GM19099 (cell line): ENCODE measurements around the gene GIT2.

ENCODE experiments used
- POLR2A ChIP-seq: IDR thresholded peaks from 3 replicates; pipeline ENCODE4 v1.6.1; 2011; ENCODE audit warnings: low read depth; ENCODE audit not compliant: insufficient read length; ENCODE audit errors: extremely low read depth

Gene GIT2

DNA sequence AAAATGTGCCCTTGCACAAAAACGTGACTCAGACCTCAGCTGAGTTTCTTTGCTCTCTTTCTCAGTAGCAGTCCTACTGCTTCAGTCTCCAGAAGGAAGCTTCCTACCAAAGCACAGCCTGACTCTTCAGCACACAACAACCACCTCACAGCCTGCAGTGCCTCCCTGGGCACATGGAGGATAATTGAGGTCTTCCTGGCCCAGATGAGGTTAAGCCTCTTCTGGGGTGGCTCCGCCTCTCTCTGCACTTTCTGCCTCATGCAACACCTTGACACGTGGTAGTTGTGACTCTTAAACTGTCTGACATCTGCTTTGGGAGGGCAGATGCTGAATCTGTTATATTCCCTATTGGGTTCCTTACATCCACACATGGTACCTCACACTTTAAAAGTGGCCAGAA lies 33.8 kb downstream of the GIT2 start:
- TF ChIP-seq POLR2A, result no peak

DNA sequence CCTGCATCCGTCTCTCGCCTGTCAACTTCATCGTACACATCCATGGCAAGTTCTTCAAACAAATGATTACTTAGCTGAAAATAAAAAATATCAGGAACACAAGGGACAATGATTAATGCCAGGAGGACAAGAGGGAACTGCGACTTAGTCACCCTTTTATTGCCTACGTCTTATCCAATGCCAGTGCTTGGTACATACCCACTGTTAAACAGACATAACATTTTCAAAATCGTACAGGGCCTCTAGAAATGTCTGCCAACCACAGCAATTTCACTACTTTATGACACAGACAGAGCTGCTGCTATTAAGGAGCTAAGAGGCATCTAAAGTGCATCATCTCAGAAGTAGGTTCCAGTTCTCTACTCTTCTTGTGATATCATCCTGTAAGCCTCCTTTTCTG lies 34.6 kb downstream of the GIT2 start:
- TF ChIP-seq POLR2A, result no peak

DNA sequence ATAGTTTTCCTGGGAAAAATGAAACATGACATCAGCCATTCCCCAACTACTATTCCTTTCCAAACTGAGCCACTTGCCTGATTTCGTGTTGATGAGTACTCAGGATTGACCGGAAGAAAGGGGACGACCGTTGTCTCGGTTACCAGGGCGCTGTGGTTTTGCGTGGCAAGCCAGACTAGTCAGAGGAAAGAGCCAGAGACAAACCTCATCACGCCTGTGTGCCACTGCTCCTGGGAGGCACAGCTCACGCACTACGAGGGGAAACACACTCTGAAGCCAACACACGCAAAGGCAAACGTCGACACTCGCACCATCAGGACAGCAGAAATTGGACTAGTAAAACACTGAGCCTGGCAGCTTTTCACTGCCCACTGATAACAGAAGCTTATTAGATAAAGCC lies 35.0 kb downstream of the GIT2 start:
- TF ChIP-seq POLR2A, result no peak

DNA sequence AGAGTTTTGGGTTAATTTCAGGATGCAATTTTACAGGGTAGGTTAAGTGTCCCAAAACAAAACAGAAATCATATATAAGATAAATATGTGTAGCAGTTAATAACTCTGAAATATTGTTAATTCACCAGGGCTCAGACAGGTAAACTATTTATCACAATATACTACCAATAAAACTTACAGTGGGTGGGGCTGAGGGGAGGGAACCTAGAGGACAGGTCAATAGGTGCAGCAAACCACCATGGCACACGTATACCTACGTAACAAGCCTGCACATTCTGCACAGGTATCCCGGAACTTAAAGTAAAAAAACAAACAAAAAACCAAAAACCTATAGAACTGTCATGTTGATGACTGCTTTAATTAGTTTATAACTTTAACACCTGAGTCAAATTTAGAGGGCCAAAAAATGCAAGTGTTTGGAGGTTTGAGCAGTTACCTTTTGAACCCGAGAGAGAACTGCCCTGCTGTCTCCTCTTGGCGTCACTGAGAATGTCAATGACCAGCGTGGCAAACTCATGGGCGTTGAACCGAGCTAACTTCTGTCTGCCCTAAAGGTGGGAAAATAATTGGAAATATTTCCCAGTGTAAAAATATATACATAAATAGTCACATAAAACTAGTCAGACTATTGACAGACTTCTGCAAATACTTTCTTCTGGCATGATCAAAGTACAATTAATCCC lies 36.6 kb downstream of the GIT2 start:
- no peak for TF ChIP-seq POLR2A

DNA sequence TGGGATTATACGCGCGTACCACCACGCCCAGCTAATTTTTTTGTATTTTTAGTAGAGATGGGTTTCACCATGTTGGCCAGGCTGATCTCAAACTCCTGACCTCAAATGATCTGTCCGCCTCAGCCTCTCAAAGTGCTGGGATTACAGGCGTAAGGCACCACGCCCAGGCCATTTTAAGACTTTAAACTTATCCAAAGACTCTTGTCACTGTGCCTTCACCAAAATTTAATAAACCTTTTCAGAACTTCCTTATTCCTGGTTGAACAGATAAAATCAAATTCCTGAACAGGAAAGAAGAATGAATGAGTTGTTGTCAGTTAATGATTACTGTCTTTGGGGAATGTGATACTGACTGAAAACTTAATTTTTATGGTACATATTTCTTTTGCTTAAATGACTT lies 37.8 kb downstream of the GIT2 start:
- TF ChIP-seq POLR2A, result no peak

DNA sequence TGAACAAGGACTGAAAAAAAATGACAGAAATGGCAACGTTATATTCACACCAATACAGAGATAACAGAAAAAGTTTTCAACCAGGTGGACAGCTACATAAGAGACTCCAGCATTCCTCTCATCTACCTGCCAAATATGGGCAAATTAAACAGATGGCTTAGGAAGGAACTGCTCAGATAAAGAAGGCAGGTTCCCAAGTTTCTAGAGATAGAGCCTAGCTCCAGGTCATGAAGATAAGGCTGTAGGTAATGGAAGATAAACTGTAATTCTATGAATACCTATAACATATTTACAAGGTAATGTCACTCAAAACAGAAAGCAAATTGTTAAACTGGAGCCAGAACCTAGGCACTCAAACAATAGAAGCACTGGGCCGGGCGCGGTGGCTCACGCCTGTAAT lies 42.5 kb downstream of the GIT2 start:
- TF ChIP-seq POLR2A, result no peak

DNA sequence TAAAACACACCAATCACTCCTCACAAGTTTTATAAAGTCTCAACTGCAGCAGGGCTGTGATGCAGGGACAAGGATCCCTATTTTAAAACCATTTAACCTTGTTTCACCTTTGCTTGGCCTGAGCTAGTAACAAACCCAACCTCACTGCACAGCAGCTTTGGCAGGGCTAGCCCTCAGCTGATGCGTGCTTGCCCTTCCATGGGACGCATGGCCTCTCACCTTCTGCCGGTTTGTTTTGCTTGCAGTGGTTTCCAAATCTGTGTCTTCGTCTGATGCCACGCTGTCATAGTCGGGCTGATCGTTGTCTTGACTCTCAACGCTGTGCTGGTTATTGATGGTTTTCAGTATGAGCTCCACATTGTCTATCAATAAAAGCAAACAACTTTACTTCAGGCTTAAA lies 43.3 kb downstream of the GIT2 start:
- TF ChIP-seq POLR2A, result no peak

DNA sequence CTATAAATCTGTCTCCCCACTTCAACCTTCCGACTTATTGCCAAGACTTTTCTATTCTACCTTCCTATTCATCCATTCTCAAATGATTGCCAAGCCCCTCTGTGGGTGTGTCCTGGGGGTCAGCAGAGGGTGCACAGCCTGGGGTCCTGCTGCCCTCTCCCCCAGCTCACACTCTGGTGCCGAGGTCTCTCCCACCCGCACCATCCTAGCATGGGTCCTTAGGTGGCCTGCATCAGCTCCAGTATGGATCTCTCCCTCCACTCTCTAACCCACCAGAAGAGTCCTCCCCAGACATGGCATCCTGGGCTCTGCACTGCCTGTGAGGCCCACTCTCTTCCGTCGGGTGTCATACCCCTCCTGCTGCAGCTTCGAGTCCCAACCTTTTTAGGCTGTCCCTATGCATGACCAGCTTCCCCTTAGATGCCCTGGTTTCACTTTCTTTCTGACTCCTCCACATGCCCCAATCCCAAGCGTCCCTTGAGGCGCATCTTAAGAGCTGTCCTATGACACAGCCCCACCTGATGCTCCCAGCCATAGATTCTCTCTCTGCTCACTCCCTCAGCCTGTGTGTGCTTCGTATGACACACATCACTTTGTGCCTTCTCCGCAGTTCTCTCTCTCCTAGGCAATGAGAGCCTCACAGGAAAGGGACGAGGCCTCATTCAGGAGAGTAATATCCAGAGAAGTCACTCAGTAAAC lies 43.9 kb downstream of the GIT2 start:
- no peak for TF ChIP-seq POLR2A

- TF ChIP-seq POLR2A, result no peak
Observed at GRCh38 chr12:109951751-109952150, 44.4 kb downstream of the GIT2 start.

GRCh38 chr12:109951136-109951535 lies 45.0 kb downstream of the GIT2 start:
- TF ChIP-seq POLR2A, result no peak

DNA sequence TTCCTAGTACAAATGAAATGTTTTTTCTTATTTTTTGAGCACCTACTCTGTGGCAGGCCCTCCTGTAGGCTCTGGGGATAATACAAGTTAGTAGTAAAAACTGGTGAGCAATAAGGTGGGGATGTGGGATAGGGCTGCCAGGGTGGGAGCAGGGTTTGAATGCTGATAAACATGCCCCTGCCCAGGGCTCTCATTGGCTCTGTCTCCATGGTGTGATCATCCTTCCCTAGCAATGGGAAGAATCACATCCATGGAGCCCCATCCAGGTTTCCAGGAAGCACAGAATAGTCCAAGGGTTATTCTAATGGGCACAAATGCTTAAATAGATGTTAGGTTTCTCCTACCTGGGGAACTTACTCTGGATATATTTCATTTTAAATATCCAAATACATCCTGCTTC lies 45.5 kb downstream of the GIT2 start:
- no peak for TF ChIP-seq POLR2A

GRCh38 chr12:109949089-109949488 lies 47.1 kb downstream of the GIT2 start:
- TF ChIP-seq POLR2A, result no peak

- TF ChIP-seq POLR2A, result no peak
Observed at GRCh38 chr12:109948368-109948767, 47.8 kb downstream of the GIT2 start.

- TF ChIP-seq POLR2A, result no peak
Observed at GRCh38 chr12:109947521-109947920, 48.6 kb downstream of the GIT2 start.

DNA sequence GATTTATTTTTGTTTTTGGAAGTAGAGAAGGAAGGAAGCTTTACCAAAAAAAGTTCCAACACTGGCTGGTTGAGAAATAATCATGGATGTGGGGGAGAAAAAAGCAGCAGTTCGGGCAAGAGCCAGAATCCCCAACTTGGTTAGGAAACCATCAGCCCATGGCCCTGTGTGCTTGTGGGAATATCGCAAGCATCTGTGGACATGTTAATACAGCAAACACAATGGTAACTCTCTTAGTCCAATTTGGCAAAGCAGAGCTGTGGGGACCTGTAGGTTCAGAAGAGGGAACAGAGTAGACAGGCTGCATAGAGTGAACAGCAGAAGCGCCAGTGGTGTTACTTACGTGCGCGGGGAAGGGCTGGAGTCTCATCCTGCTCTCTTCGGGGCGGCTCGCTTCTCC lies 49.3 kb downstream of the GIT2 start:
- TF ChIP-seq POLR2A, result no peak

DNA sequence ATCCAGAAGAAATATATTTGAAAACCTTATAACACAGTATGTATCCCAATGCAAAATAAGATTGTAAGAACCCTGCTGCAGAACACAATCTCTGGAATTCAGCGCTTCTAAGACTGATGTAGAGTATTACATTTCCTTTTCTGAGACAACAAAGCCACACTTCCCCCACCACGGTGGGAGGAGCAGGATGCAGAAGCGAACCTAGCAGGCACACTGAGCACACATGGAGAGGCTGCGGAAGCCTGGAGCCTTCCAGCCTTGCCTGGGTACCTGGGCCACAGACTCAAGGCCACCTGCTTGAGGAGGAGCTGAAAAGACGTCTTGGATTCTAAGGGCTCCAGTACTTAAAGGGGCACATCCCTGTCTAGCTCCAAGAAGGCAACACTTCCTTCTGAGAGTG lies 49.7 kb downstream of the GIT2 start:
- no peak for TF ChIP-seq POLR2A

DNA sequence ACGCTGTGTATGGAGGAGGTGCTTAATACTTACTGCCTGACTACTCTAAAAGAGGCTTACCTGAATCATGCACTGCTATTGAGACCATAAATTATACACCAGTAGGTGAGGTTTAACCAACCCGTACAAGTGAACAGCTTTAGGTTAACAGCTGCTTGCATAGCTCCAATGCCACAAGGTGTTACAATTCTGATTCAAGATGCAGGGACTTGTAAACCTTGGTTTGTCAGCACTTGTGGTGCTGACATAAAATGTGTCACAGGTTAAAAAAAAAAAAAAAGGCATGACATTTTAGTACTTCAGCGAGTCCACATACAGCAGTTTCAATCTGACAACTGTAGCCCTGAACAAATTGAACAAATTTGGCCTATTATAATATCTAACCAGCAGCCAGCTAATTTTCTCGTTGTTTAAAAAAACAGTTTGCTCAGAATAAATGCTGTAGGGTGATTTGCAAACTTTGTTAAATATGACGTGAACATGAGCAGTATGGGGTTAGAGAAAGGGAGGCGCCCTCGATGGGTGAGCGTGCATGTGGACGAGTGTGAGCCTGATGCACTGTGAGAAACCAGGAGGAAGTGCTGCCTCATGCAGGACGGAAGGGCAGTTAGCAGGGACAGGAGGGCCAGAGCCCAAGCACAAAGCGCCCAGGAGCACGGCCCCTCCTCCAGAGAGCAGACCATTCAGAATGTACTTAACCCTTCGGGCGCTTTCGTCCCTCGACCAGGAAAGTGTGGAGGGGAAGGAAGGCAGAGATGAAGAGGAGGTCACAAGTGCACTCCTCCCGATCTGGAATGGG lies 51.4 kb downstream of the GIT2 start:
- no peak for TF ChIP-seq POLR2A

- no peak for TF ChIP-seq POLR2A
Observed at GRCh38 chr12:109943811-109944210, 52.4 kb downstream of the GIT2 start.
